HepG2 (cell line): ENCODE results near the gene AMPD2. TPM values are rescaled to one million over a fixed set of nuclear protein-coding genes. Genes with fewer than 3 reads are reported as not detected.
A peak's percentile ranks its signal among the peaks of the same experiment; 100 is the strongest.

Experiments used
- ATAD3A ChIP-seq: sonication (generic); formaldehyde crosslinking; IDR thresholded peaks from 2 replicates; pipeline ENCODE4 v1.4.0; 2020; ENCODE audit warnings: missing genetic modification reagents
- HDAC2 ChIP-seq: sonication (generic); formaldehyde crosslinking; IDR thresholded peaks from 2 replicates; pipeline ENCODE4 v1.4.0; 2020; ENCODE audit warnings: missing genetic modification reagents
- LCORL ChIP-seq, 2 experiments: fragments of 450-650 bp in 1 of 2; sonication (generic) in 1 of 2; formaldehyde crosslinking in 1 of 2; IDR thresholded peaks; 2 replicates each; pipeline versions ENCODE4 v1.5.0 to v1.6.1; 2017 to 2020; ENCODE audit warnings: antibody characterized with exemption in 1 of 2, missing genetic modification reagents in 1 of 2
- TAF15 ChIP-seq: fragments of 200-400 bp; formaldehyde crosslinking; IDR thresholded peaks from one replicate; pipeline ENCODE4 v1.6.1; 2018; ENCODE audit warnings: mild to moderate bottlenecking, low read depth, low read length; ENCODE audit not compliant: poor library complexity, severe bottlenecking
- ZKSCAN8 ChIP-seq: IDR thresholded peaks from 2 replicates; pipeline ENCODE4 v1.6.1; 2016; ENCODE audit warnings: borderline replicate concordance, missing genetic modification reagents, missing compliant biosample characterization
- ZNF260 ChIP-seq: sonication (generic); formaldehyde crosslinking; IDR thresholded peaks from 2 replicates; pipeline ENCODE4 v1.4.0; 2020; ENCODE audit warnings: missing genetic modification reagents, low read depth, mild to moderate bottlenecking, borderline replicate concordance
- ZNF333 ChIP-seq: sonication (generic); formaldehyde crosslinking; IDR thresholded peaks from 2 replicates; pipeline ENCODE4 v1.4.0; 2020; ENCODE audit warnings: mild to moderate bottlenecking, missing genetic modification reagents, borderline replicate concordance
- ZNF598 ChIP-seq: sonication (generic); formaldehyde crosslinking; IDR thresholded peaks from 2 replicates; pipeline ENCODE4 v1.5.1; 2020; ENCODE audit warnings: mild to moderate bottlenecking, missing genetic modification reagents, borderline replicate concordance
- ZNF709 ChIP-seq: sonication (generic); formaldehyde crosslinking; IDR thresholded peaks from 2 replicates; pipeline ENCODE4 v1.5.0; 2020; ENCODE audit warnings: mild to moderate bottlenecking, missing genetic modification reagents
- ZNF772 ChIP-seq: sonication (generic); formaldehyde crosslinking; IDR thresholded peaks from 2 replicates; pipeline ENCODE4 v1.5.0; 2020; ENCODE audit warnings: mild to moderate bottlenecking, missing genetic modification reagents
- ZNF788 ChIP-seq: sonication (generic); formaldehyde crosslinking; IDR thresholded peaks from 2 replicates; pipeline ENCODE4 v1.5.0; 2020; ENCODE audit warnings: mild to moderate bottlenecking, missing genetic modification reagents, borderline replicate concordance
- polyA plus RNA-seq, 8 experiments: library from polyadenylated mRNA; depleted of rRNA in 3 of 8; stranded (reverse) in 7 of 8; unstranded in 1 of 8; fragments of >200 nt; fragmentation: Illumina TruSeq in 4 of 8; extraction: Trizol in 4 of 8; gene quantifications; 2 replicates each; pipeline versions ENCODE4 v1.2.1 to v1.2.3, GENCODE V29; 2011 to 2016; ENCODE audit warnings: low read depth in 4 of 8, missing spikeins in 1 of 8, mixed read lengths in 1 of 8; ENCODE audit not compliant: insufficient read depth in 1 of 8
- total RNA-seq, 5 experiments: library from RNA; depleted of rRNA; stranded (reverse); fragments of >200 nt; fragmentation: Illumina TruSeq; extraction: Trizol; gene quantifications; 2 replicates each; pipeline ENCODE4 v1.2.3, GENCODE V29; 2016; ENCODE audit warnings: low read depth in 1 of 5
- TF ChIP-seq, protein P1 (sequence below): sonication (generic); formaldehyde crosslinking; IDR thresholded peaks from 2 replicates; pipeline ENCODE4 v1.8.0; 2022; ENCODE audit warnings: missing genetic modification reagents, low read depth, mild to moderate bottlenecking, borderline replicate concordance
- TF ChIP-seq, protein P2 (sequence below), 2 experiments: sonication (generic) in 1 of 2; formaldehyde crosslinking in 1 of 2; IDR thresholded peaks; 2 replicates each; pipeline versions ENCODE4 v1.4.0 to v1.6.1; 2016 to 2020; ENCODE audit warnings: borderline replicate concordance in 1 of 2, low read depth in 1 of 2, mild to moderate bottlenecking in 1 of 2, missing genetic modification reagents in 1 of 2
- TF ChIP-seq, protein P3 (sequence below): sonication (generic); formaldehyde crosslinking; IDR thresholded peaks from 2 replicates; pipeline ENCODE4 v1.4.0; 2020; ENCODE audit warnings: missing genetic modification reagents
- TF ChIP-seq, protein P4 (sequence below): sonication (generic); formaldehyde crosslinking; IDR thresholded peaks from 2 replicates; pipeline ENCODE4 v1.8.1; 2023; ENCODE audit warnings: mild to moderate bottlenecking, inconsistent platforms, moderate library complexity, missing genetic modification reagents, borderline replicate concordance
- TF ChIP-seq, protein P5 (sequence below): sonication (generic); formaldehyde crosslinking; IDR thresholded peaks from 2 replicates; pipeline ENCODE4 v1.4.0; 2020; ENCODE audit warnings: mild to moderate bottlenecking, missing genetic modification reagents

Gene AMPD2
- total and polyA plus RNA-seq, 2 of the 13 experiments (the other 11 are each of a cell fraction or from before 2014, with no cell fraction given) = 62.3 to 82.0 TPM

DNA sequence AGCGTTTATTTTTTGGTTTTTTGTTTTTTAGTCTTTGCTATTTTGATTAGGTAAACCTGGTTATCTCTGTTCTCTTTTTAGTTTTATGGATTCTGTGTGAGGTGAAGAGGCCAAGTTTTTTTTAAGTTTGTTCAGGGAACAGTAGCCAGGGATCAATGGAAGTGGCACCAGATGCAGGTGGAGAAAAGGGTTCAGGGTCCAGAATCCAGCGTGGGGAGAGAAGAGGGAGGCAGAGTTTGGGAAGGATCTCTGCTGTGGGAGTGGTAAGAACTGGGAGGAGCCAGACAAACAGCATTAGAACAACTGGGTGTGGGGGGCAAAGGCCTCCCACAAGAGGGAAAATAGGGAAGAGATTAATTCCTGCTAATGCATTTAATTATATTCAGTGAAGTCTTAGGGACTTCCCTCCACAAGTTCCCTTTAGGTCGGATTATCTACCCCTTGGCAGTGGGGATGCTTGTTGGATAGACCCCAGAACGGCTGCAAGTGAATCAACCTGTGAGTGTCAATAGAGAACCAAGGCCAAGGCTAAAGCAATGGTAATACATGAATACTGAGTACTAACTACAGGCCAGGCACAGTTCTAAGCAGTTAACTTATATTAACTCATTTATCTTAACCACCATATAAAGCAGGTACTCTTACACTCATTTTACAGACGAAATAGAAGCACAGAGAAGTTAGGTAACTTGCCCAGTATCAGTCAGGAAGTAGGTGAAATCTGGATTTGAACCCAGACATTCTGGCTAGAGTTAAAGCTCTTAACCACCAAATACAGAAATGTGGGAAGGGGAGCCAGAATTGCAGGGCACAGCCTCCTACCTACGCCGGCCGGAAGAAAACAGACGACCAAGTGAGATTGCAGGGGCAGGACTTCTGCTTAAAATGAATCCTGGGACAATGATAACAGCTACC, 719 bp upstream of the AMPD2 start (continued):
- TF ChIP-seq, protein P1, sequence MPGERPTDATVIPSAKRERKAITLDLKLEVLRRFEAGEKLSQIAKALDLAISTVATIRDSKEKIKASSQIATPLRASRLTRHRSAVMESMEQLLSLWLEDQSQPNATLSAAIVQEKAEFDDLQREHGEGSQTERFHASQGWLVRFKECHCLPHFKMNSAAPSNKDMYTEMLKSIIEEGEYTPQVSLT = no peak
- TF ChIP-seq ZNF333 (CRISPR knock-in tag) = no peak
- TF ChIP-seq, protein P2, sequence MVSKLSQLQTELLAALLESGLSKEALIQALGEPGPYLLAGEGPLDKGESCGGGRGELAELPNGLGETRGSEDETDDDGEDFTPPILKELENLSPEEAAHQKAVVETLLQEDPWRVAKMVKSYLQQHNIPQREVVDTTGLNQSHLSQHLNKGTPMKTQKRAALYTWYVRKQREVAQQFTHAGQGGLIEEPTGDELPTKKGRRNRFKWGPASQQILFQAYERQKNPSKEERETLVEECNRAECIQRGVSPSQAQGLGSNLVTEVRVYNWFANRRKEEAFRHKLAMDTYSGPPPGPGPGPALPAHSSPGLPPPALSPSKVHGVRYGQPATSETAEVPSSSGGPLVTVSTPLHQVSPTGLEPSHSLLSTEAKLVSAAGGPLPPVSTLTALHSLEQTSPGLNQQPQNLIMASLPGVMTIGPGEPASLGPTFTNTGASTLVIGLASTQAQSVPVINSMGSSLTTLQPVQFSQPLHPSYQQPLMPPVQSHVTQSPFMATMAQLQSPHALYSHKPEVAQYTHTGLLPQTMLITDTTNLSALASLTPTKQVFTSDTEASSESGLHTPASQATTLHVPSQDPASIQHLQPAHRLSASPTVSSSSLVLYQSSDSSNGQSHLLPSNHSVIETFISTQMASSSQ (IDR thresholded peaks at IDR 0.05; ENCODE audit: low read depth) = no peak
- TF ChIP-seq, protein P2 (CRISPR knock-in tag; IDR thresholded peaks at IDR 0.05; ENCODE audit: borderline replicate concordance) = 0 out of 2 replicates have a peak, but pooled peaks have one; percentile 17
- TF ChIP-seq HDAC2 (CRISPR knock-in tag) = peak; percentile 34; the same call in 1 of the 2 replicates
- TF ChIP-seq, protein P3, sequence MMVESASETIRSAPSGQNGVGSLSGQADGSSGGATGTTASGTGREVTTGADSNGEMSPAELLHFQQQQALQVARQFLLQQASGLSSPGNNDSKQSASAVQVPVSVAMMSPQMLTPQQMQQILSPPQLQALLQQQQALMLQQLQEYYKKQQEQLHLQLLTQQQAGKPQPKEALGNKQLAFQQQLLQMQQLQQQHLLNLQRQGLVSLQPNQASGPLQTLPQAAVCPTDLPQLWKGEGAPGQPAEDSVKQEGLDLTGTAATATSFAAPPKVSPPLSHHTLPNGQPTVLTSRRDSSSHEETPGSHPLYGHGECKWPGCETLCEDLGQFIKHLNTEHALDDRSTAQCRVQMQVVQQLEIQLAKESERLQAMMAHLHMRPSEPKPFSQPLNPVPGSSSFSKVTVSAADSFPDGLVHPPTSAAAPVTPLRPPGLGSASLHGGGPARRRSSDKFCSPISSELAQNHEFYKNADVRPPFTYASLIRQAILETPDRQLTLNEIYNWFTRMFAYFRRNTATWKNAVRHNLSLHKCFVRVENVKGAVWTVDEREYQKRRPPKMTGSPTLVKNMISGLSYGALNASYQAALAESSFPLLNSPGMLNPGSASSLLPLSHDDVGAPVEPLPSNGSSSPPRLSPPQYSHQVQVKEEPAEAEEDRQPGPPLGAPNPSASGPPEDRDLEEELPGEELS (CRISPR knock-in tag) = peak; percentile 59; the same call in 1 of the 2 replicates
- 0 out of 2 replicates have a peak, but pooled peaks have one; percentile 34 for TF ChIP-seq ZNF788 (CRISPR knock-in tag)
- TF ChIP-seq, protein P4, sequence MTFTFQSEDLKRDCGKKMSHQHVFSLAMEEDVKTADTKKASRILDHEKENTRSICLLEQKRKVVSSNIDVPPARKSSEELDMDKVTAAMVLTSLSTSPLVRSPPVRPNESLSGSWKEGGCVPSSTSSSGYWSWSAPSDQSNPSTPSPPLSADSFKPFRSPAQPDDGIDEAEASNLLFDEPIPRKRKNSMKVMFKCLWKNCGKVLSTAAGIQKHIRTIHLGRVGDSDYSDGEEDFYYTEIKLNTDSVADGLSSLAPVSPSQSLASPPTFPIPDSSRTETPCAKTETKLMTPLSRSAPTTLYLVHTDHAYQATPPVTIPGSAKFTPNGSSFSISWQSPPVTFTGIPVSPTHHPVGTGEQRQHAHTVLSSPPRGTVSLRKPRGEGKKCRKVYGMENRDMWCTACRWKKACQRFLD (CRISPR knock-in tag) = 0 out of 2 replicates have a peak, but pooled peaks have one; percentile 3
- TF ChIP-seq LCORL (IDR thresholded peaks at IDR 0.05) = peak; percentile 46; the same call in 1 of the 2 replicates
- TF ChIP-seq LCORL (CRISPR knock-in tag; IDR thresholded peaks at IDR 0.05) = peak; percentile 79; the same call in 1 of the 2 replicates
- TF ChIP-seq, protein P5, sequence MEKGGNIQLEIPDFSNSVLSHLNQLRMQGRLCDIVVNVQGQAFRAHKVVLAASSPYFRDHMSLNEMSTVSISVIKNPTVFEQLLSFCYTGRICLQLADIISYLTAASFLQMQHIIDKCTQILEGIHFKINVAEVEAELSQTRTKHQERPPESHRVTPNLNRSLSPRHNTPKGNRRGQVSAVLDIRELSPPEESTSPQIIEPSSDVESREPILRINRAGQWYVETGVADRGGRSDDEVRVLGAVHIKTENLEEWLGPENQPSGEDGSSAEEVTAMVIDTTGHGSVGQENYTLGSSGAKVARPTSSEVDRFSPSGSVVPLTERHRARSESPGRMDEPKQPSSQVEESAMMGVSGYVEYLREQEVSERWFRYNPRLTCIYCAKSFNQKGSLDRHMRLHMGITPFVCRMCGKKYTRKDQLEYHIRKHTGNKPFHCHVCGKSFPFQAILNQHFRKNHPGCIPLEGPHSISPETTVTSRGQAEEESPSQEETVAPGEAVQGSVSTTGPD (CRISPR knock-in tag) = no peak
- TF ChIP-seq ZNF709 = no peak
- peak; percentile 3 for TF ChIP-seq TAF15
- TF ChIP-seq ATAD3A (CRISPR knock-in tag) = no peak
- 0 out of 2 replicates have a peak, but pooled peaks have one; percentile 31 for TF ChIP-seq ZNF772 (CRISPR knock-in tag)
- no peak for TF ChIP-seq ZNF598 (CRISPR knock-in tag)
- TF ChIP-seq ZNF260 (CRISPR knock-in tag) = no peak
- TF ChIP-seq ZKSCAN8 (CRISPR knock-in tag) = no peak
